Colon (tissue), 2 donors: ENCODE results near the gene GPN2.
"Not testable (repeated sequence)": the region's sequence is repeated elsewhere in the genome, so short reads cannot be mapped to it uniquely, and the experiment has no call there.

Experiments
- FAIRE-seq: peaks from 2 replicates; lab custom pipeline; 2012; peaks lifted over from hg19 to GRCh38; lab: Jason Lieb, UNC
- donor health status: control.
- donor health status: control.

Gene GPN2

DNA sequence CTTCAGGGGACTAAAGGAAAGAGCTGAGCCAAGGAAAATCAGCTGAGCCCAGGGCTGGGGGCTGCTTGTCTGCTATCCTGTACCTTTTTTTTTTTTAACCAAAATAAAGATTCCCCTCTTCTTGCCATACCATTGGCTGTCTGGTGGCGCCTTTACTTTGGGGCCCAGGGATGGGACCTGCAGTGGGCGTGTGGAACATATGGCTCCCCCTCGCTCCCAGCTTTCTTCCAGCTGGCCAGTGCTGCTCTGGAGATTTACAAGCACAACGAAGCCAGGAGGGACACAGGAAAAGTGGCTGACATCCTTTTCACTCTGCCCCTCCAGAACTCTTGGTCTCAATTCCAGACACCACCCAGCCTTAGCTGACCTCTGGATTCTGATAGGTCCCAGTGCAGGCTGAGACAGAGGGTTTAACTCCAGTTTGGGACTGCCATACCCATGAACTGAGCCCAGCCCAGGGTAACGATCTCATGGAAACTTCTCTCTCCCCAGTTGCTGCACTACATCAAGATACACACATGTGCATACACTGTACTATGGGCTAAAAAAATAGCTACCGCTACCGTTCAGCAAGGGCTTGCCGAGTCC lies 32.5 kb downstream of the GPN2 start:
- no peak for FAIRE-seq

DNA sequence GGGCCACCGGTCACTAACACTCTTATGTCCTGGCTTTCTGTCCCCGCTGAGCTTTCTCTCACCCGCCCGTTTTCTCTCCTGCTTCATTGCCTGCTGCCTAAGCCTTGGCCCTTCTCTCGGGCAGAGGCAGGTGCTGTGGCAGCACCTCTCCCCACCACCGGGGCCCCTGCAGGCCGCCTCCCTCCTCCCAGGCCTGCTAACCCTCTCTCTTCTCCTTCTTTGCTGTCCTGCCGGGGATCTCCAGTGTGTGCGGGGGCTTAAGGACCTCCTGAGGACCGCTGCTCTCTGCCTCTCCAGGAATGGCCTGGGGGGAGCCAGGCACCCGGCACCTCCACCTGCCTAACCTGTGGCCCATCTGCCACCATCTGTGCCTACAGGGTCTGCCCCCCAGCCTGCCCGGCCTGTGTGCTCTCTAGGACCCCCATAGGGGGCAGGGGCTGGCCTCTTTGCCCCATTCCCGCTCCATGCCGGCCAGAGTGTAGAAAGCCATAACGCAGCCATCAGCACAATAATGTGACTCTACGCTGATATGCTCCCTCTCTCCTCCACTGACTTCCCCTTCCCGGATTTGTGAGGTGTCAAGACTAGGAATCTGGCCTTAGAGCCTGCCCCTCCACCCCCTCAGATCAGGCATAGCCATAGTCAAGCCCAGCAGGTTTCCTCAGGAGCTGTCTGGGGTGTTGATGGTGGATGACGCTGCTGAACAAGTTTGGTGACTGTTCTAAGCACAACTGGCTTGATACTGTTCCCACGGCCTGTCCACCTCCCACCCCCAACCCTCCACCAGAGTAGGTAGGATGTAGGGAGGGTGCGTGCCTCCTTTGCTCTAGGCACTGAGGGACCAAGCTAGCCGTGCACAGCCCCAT lies 33.2 kb downstream of the GPN2 start:
- FAIRE-seq, result no peak

DNA sequence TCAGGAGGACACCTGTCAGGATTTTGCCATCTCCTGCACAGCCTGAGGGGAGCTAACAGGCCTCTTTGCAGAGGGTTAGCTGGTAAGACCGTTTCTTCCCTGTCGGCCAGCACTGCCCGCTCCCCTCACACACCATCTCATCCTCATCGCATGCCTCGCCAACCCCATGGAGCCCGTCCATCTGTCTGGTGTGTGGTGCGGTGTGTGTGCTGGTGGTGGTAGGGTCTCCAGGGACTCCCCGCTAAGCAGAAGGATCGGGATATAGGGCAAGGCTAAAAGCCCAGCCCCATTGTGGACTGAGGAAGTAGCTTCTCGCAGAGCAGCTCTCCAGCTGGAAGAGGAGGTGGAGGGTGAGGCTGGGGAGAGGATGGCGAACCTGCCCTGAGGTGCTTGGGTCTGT lies 33.9 kb downstream of the GPN2 start:
- FAIRE-seq, result no peak

DNA sequence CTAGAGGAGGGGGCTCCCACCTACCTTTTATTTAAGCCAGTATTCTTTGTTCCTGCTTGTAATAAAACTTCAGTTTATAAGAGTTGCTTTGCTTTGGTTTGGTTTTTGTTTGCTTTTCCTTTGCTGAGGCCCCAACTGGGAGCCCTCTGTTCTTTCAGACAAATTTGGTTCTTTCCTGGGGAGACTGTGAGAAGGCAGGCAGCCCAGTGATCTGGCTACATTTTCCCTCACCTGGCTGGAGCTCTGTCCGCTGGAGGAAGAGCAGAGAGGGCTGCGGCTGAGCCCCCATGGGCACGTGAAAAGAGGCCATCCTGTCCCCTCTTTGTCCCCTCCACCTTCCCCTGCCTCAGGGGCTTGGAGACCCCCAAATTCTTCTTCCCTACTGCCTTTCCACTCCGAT lies 34.4 kb downstream of the GPN2 start:
- no peak for FAIRE-seq

DNA sequence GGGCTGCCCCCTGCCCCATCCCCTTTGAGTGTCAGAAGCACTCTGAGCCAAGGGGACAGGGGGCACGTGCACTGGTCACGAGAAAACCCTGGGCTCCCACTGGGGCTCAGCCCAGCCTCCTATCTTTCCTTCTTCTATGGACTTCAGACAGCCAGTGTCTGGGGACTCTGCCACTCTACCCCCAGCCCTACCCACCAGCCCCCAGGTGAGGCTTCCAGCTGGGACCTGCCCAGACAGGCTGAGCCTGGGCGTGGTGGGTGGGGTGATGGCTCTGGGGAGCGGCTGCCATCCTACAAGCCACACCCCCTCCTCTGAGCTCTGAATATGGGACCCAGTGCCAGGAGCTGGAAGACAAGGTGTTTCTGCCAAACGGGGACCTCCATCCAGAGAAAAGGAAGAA lies 35.2 kb downstream of the GPN2 start:
- FAIRE-seq, result no peak

DNA sequence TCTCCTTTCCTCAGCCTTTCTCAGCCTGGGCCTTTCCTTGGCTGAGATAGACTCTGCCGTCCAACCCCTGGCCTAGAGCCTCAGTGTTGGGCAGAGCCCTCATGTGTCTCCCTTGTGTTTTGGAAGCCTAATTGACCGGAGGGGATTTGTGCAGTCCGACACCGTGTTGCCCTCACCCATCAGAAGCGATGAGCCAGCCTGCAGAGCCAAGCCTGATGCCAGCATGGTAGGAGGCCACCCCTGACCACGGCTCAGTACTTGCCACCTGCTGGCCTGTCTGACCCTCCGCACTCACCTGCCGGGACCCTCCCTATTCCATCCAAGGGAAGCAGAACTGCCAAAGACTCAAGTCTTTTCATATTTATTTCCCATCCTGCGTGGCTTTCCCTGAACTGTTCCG lies 36.5 kb downstream of the GPN2 start:
- FAIRE-seq, result no peak

DNA sequence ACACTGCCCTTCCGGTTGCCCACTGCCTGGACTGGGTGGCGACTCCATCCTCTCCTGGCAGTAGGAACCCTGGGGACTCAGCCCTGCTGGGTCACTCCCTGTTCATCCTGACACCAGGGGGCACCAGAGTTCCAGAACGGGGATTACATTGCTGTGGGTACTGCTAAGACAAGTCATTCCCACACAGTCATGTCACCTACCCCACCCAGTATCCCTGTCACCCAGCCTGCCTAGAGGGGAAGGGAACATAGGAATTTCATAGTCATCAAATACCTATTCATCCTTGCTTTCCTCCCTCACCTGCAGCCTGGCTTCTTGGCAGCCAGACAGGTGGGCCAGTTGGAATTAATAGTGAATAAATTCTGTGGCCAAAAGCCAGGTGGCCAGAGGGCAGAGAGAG lies 36.9 kb downstream of the GPN2 start:
- no peak for FAIRE-seq

DNA sequence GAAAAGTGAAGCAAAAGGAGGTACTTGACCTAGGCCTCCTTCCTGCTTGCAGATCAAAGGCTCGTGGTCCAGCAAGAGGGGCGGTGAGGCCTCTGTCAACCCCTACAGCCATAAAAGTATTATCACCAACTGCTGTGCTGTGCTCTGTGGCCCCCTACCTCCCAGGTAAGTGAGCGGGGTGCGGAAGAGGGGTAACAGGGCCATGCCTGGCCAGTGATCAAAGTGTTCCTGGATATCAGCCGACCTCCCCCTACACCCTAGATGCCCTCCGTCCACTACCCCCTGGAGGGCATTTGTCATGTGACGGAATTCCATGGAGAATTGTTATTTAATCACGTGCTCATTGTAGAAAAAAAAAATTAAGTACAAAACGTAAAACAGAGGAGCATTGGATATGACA lies 37.4 kb downstream of the GPN2 start:
- no peak for FAIRE-seq

DNA sequence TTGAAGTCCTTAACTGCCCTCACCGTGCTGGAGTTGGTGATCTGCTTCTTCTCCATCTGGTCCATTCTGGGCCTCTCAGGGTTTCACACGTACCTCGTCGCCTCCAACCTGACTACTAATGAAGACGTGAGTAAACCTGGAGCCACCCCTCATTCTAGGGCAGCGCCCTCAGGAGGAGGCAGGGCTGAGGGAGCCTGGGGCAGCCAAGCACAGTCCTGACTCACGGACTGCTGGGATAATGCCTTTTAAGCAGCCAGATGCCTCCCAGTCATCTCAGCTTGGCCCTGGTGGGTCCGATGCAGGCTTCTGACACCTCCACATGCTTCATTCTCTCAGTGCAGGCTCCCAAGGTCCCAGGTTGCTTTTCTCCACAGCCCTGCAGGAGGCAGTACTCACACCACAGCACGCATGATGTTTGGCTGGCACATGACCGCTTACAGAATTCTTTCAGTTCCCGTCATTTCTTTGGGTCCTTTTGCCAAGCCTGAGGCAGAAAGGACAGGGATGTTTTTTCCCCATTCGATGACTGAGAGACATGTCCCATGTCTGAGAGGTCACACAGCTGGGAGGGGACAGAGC lies 38.9 kb downstream of the GPN2 start:
- FAIRE-seq, result no peak

DNA sequence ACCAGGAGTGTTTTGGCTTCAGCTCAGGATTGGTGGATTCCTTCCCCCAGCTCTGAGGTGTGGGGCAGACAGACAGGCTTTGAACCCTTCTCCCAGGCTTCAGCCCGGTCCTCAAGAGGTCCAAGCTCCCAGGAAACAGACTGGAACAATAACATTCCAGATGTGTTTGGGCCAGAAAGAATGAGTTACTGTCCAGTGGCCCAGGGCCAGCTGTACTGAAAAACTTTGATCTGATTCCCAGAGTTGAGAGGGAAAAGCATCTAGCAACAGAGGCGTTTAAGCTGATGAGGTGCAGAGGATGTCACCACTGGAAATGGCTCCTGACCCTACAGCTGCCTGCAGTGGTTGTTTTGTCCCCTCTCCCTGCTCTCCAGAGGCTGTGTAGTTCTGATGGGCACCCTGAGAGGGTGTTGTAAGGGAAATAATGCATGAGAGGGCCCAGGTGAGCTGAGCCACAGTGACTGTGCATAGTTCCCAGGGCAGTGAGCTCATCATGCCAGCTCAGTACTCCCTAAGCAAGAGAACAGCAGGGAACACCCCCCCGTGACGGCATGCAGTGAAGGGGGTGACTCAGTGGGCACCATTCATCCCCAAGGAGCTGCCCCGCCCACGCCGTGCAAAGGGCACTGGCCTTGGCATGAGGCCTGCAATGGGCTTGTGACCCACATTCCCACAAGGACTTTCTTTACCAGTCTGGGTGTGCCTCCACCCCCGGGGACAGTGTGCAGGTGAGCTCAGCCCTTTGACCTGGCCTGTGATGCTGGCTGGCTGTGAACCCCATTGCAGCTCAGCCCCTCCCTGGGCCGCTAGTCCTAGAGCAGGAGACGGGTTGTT lies 40.9 kb downstream of the GPN2 start:
- FAIRE-seq, result no peak

DNA sequence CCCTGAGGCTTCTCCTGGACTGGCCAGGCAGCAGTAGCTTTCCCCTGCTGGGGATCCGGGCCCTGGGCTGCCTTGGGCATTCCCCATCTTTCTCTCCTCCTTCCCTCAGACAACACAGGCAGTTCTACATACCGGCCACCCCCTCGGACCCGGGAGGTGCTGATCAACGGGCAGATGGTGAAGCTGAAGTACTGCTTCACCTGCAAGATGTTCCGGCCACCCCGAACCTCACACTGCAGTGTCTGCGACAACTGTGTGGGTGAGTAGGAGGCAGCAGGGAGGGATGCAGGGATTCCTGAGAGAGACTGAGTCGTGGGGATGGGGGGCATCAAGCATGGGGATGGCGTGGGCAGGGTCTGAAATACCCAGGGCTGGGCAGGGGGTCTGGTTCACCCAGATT lies 41.6 kb downstream of the GPN2 start:
- FAIRE-seq, result no peak

DNA sequence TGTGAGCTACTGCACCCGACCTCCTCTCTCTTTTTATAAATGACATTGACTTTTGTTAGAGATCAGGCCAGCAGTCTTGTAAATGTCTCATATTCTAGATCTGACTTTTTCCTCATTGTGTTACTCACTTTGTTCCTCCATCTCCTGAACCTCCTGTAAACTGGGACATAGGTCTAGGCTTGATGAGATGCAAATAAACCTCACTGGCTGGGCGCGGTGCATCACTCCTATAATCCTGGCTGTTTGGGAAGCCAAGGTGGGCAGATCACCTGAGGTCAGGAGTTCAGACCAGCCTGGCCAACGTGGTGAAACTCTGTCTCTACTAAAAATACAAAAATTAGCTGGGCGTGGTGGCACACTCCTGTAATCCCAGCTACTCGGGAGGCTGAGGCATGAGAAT lies 42.3 kb downstream of the GPN2 start:
- not testable (repeated sequence) for FAIRE-seq

DNA sequence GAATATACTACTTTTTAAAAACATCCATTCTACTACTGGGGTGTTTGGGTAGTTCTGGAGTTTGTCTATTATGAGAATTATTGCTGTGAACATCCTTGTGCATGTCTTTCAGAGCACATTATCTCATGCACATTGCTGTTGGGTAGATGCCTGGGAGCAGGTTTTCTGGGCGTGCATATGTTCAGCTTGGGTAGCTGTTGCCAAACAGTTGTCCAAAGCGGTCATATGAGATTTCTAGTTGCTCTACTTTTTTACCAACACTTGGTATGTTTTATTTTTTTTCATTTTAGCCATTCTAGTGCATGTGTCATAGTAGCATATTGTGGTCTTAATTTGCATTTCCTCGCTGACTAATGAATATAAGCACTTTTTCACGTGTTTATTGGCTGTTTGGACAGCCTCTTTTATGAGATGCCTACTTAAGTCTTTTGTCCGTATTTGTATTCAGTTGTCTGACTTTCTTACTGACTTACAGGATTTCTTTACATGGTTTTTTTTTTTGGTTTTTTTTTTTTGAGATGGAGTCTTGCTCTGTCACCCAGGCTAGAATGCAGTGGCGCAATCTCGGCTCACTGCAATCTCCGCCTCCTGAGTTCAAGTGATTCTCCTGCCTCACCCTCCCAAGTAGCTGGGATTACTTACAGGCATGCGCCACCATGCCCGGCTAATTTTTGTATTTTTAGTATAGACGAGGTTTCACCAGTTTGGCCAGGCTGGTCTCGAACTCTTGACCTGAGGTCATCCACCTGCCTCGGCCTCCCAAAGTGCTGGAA lies 45.5 kb downstream of the GPN2 start:
- FAIRE-seq, result no peak

DNA sequence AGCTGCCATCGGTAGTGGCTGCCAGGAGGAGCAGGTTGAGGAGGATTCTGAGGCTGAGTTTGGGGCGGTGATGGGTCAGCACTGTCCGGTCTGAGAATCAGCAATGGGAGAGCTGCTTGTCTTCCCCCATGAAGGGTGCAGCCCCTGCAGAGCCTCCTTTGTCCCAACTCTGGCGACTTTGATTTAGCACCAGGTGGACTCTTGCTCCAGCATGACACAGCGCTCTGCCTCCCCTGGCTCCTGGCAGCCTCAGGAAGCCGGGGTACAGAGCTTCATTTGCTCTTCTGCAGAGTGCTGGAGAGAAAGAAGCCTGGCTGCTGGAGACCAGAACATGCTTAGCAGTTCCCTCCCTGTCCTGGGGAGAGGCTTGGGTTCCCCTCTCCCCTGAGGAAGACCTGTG lies 50.3 kb downstream of the GPN2 start:
- no peak for FAIRE-seq

DNA sequence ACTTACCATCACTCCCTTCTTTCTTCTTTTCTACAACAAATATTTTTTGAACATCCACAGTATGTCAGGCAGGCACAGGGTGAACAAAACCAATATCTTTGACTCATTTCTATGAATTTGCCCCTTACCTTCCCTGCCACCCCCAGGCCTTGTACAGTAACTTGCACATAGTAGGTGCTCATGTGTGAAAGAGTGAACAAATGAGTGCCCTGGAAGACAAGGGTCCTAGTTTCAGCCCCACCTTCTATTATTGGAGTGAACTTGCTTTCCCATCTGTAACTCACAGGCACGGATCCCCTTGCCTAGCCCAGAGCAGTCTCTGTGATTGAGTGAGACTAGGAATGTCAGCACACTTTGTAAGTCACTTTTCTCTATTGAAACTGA lies 50.8 kb downstream of the GPN2 start:
- no peak for FAIRE-seq

DNA sequence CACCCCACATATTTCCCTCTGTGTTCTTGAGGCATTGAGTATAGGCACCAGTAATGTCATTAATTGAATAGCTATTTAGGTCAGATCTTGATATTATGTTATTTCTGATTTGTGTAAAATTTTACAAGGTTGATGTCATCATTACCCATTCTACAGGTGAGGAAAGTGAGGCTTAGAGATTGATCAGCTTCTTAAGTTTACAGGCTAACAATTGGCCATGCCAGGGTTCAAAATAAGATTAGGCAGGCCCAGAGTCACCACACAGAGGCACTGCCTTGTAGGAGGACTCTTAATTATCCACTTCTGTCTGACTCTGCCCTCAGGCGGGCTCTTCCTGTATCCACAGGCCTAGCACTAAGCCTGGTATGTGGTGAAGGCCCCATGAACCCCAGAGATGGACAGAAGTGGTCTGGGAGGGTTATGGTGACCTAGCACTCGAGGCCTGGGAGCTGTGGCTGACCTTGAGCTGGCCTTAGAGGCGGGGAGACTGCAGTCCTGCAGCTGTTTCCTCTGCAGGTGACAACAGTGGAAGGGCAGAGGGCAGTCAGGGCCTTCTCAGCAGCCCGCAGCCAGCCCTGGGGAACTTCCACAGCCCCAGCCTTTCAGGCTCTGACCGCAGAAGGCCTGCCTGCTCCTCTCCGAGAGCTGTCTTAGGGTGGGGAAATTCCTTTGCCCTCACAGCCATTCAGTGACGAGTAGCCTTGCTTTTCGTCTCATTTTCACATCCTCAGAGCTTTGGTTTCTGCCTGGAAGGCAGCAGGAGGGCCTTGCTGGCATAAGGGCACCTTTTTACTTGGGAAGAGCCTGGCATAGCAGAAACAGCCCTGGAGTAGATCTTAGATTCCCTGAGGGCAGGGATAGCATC lies 51.4 kb downstream of the GPN2 start:
- no peak for FAIRE-seq

DNA sequence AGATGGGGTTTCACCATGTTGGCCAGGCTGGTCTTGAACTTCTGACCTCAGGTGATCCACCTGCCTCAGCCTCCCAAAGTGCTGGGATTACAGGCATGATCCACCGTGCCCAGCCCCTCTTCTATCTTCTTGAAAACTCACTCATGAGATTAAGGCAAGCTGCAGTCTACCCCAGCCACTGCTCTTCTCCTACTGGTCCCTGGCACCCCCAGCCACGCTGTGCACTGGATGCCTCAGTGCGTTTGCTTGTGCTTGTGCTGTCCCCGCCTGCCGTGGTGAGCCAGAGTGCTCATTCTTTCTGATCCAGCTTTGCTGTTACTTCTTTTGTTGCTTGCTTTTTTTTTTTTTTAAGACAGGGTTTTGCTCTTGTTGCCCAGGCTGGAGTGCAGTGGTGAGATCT lies 52.4 kb downstream of the GPN2 start:
- not testable (repeated sequence) for FAIRE-seq

DNA sequence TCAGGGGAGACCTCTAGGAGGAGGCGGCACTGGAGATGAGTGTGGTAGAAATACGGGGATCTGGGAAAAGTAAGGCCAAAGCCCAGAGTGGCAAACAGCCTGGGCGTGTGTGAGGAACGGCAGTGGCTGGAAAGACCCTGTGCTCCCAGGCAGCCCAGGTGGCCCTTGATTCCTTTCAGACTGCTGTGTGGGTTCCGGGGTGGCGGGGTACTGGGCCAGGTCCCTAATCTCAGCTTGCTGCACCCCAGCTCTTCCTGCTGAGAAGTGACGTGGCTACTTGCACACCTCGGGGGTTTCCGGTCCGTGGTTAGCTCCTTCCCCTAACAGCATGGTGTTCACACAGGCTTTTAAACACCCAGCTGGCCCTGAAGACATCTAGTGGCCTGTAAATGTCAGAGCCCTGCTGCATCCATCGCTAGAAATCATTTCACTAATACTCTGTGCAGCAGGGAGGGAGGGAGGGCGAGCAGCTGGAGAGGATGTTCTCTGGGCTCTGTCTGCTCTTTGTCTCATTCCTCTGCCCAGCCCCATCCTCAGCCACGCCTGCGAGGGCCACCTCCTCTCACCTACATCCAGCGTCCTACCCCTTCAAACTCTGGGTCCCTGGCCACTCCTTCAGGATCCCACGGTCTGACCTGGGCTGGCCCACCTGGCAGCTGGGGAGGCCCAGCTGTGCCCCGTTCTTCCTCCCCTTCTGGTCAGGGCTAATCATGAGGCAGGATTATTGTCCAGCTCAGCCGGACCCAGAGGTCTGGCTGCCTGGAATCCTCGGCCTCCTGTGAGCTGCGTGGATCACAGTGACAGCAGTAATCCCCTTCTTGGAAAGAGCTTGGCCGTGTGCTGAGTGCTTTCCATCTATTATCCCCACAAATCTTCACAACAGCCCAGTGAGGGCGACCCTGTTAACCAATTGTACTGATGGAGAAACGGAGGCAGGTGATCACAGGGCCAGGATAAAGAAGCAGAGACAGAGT lies 56.4 kb downstream of the GPN2 start:
- no peak for FAIRE-seq

DNA sequence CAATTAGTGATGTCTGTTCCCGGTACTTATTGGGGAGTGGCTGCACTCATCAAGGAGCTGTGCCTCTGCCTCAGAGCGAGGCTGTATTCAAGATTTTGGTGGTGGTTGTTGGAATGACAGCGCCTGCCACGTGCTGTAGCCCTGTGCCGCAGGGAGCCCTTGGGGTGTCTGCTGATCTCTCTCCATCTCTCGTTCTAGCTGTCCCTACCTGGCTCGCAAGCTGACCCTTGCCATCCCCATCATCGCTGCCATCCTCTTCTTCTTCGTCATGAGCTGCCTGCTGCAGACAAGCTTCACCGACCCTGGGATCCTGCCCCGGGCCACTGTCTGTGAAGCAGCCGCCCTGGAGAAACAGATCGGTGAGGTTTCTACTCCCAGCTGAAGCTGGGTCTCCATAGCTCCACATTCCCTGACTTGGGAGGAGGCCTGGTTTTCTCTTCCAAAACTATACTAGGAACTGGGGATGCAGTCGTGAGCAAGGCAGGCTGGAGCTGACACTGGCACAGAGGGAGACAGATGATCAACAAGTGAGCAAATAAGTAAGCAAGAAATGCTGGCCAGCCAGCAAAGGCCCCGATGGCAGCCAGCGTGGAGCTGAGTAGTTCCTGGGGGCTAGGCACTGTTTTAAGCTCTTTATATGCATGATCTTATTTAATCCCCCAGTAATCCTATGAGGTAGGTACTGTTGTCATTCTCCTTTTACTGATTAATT lies 57.7 kb downstream of the GPN2 start:
- no peak for FAIRE-seq
